Stimulated activated CD4-positive, alpha-beta T cell treated with anti-CD3 and anti-CD28 coated beads, Interleukin-4, amount 100 ng/mL, for 48 hours (primary cell): ENCODE measurements around the gene RIC8A.
A peak's percentile ranks its signal among the peaks of the same experiment; 100 is the strongest.

Experiments
- DNase-seq, 2 donors: peaks; one replicate each; pipeline ENCODE4 v3.0.0-alpha.2; 2020; ENCODE audit warnings: low read depth in 2 of 2

RIC8A gene

GRCh38 chr11:244376-244775 lies 36.9 kb downstream of the RIC8A start:
- no peak for DNase-seq

DNA sequence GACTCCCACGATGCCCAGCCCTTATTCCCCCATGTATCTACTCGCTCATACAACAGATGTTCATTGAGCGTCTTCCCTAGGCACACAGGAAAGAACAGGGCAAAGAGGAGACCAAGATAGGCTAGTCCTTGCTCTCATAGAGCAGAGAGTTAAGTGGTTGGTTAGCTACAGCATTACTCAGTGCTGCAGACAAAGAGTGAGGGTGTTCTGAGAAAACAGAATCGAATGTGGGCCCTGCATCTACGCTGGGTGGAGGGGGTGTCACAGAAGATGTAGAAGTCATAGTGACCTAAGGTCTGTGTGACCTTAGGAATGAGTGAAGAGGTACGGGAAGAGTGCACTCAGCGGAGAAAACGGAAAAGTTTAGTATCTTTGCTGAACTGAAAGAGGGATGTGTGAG lies 41.6 kb downstream of the RIC8A start:
- no peak for DNase-seq

DNA sequence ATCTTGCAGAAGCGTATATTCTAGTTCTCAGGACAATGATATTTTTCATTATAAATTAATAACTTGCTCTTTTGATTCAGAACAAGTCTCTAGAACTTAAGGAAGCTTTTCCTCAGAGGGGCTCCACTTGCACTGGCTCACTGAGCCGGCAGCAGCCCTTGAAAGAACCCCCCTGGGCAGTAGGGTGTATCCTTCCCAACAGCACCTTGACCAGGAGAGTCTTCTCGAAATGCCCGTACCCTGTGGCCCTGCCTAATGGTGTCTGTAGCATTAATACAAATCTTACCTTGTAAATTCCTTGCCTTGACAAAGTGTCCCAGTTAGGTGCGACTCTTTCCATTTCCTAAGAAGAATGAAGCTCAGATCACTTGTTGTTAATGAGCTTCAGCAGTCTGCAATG lies 42.8 kb downstream of the RIC8A start:
- no peak for DNase-seq

DNA sequence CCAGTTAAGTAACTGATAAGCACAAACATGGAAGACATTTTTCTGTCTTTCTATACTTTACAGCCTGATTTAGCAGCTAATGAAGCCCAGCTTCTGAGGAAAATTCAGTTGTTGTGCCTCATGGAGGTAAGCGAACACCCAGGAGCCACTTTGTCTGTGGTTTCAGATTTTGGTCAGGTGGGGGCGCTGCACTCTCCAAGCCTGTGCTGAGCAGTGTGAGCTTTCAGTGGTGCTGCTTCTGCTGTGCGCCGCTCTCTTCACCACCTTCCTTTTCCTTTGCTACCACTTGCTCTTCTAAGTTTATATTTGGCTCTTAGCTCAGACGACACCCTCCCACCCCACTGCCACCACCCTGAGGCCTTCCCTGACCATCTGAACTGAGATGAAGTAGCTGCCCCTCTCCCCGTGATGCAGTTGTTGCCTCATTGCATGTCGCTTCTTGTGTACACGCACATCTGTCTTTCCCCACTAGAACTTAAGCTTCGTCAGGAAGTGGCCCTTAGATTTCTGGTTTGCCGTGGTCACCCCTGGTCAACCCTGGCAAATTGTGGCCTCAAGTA lies 43.3 kb downstream of the RIC8A start:
- DNase-seq: peak; percentile 68 to 69

- DNase-seq: no peak
These were observed 44.0 kb downstream of the RIC8A start for GRCh38 chr11:251550-251949.

DNA sequence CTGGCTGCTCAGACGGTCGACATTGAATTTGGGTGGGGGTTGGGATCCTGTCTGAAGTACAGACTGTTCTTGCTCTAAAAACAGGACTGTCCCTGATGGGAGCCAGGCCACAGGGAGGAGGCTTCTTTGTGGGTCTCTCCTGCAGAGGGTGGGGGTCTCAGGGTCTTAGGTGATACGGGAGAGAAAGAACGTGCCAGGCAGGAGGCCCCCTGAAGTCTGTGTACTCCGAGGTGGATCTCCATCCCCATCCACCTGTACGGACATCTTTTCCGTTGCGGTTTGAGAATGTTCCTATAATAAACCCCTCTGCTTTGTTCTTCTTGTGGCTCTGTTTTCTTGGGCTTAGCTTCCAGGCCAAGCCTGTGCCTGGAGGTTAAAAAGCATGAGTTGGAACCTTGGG lies 45.2 kb downstream of the RIC8A start:
- DNase-seq: no peak

DNA sequence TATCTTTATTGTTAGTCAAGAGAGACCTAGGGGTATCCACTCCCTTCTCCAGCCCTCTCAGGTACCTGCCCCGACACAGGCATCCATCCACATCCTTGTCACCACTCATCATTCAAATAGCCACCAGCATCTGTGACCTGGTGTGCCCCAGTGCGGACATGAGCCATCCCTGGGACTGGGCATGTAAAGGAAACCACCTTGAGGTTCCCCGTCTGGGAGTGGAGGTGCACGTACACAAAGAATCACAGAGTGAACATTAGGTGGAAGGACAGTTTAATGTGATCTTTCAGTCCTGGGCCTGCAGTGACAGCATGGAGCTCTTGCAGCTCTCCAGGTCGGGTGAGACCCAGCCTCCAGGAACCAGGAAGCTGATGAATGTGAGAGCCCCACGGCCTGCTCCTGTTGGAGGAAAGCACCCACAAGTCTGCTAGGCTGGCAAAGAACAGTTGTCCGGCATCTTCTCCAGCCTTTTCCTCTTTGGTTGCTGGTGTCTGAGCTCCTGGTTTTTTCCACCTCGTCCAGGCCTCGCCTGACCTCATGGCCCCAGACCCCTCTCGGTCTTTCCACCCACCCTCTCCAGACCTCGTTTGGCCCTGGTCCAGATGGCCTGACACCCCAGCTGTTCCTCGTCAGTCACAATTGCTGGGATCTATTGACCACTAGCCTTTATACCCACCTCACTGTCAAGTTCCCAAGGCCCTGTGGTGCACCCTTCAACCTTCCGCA lies 45.8 kb downstream of the RIC8A start:
- DNase-seq: no peak

- DNase-seq: no peak
These were observed 46.4 kb downstream of the RIC8A start for GRCh38 chr11:253886-254270.

- DNase-seq: no peak
These were observed 47.7 kb downstream of the RIC8A start for GRCh38 chr11:255176-255575.

DNA sequence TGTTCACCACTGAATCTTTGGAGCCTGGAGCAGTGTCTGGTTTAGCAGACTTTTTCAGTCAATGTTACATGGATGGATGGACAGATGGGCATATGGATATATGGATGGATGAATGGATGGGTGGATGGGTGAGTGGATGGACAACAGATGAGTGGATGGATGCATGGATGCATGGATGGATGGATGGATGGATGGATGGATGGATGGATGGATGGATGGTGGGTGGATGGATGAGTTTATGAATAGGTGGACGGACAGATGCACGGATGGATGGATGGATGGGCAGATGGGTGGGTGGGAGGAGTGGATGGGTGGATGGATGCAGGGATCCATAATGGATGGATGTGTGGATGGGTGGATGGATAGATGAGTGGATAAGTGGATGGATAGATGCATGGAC lies 48.3 kb downstream of the RIC8A start:
- DNase-seq: no peak

DNA sequence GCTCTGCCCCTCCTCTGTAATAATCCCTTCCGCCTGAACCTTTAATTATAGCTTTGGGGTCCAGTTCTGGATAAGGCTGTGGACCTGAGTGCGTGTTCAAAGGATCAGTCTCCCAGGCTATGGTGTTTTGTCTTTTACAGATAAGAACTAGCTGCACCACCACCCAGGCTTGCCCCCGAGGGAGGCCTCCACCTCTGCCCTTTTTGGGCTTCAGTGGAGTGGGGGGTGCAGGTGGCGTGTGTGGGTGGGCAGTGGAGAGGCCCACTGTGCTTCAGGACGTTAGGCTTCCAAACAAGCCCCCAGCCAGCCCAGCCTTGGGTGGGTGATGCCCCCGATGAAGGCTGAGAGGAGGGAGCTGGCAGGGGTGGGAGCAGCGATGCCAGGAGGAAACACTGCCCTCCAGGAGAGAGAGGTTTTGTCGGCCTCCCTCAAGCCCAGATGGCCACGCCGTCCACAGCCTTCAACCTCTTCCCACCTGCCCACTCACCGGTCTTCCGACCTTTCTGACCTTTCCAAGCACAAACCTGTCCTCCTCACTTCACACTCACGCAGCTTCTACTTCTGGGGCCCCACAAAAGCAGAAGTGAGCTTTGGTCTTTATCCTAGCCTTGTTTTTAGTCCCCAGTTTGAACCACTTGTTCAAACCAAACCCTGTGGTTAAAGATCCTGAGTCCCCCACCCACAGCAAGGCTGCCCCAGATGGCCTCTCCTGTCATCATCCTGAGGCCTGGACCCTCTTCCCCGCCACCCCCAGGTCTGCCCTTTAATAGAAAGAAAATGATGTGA lies 49.6 kb downstream of the RIC8A start:
- no peak for DNase-seq

DNA sequence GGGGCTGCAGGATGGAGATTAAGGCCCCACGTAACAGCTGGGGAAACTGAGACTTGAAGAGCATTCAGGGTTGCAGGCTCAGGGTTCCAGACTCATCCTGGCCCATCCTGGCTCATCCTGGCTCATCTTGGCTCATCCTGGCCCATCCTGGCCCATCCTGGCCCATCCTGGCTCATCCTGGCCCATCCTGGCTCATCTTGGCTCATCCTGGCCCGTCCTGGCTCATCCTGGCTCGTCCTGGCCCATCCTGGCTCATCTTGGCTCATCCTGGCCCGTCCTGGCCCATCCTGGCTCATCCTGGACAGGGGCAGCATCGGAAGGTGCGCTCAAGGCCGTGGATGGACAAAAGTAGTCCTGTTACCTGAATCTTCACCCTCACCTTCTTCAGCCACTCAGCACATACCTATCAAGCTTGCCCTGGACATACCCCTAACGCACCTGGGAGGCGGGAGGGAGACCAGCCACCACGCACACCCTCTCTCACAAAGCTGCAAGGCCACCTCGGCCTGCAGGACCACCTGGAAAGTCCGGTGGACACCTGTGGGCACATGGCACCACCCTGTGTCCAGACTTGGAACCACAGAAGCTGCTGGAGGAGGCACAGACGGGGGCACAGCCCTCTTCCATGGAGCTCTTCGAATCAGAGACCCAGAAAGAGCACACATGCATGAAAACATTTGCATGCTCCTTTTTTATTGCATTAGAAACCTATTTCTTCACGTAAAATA lies 50.4 kb downstream of the RIC8A start:
- DNase-seq: no peak

- no peak for DNase-seq
These were observed 51.9 kb downstream of the RIC8A start for GRCh38 chr11:259413-259812.

DNA sequence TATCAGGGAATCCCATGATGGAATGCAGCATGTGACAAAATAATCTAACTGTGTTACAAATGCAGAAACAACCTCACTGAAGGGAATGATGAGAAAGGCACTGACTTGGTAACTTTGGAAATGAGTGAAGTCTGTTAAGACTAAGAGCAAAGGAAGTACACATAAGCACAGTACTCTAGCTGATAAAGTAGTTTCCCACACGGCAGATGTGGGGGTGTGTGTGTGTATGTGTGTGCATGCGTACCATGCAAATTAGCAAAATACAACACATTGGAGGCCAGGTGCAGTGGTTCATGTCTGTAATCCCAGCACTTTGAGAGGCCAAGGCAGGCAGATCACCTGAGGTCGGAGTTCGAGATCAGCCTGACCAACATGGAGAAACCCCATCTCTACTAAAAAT lies 54.1 kb downstream of the RIC8A start:
- DNase-seq: no peak
